Measurements from ENCODE around the gene C1GALT1. TPM values are rescaled to one million over a fixed set of nuclear protein-coding genes. Genes with fewer than 3 reads are reported as not detected.

The C1GALT1 gene
- total RNA-seq, 3 donors from 2014 or later = 23.3 to 38.9 (median 30.1) TPM

- Histone ChIP-seq H3K4me1 (ENCODE audit: low read depth) (peaks cover 10% of the 10 kb centered on the region), H3K36me3 (ENCODE audit: low read depth) (no peaks in the 10 kb centered on the region), H3K4me3 (no peak overlapping the region), H3K9me3 (peaks cover 4% of the 10 kb centered on the region)
- TF ChIP-seq, protein P1, sequence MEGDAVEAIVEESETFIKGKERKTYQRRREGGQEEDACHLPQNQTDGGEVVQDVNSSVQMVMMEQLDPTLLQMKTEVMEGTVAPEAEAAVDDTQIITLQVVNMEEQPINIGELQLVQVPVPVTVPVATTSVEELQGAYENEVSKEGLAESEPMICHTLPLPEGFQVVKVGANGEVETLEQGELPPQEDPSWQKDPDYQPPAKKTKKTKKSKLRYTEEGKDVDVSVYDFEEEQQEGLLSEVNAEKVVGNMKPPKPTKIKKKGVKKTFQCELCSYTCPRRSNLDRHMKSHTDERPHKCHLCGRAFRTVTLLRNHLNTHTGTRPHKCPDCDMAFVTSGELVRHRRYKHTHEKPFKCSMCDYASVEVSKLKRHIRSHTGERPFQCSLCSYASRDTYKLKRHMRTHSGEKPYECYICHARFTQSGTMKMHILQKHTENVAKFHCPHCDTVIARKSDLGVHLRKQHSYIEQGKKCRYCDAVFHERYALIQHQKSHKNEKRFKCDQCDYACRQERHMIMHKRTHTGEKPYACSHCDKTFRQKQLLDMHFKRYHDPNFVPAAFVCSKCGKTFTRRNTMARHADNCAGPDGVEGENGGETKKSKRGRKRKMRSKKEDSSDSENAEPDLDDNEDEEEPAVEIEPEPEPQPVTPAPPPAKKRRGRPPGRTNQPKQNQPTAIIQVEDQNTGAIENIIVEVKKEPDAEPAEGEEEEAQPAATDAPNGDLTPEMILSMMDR (IDR thresholded peaks at IDR 0.05) = no peak
- peak; percentile 97 for ATAC-seq
- peak; percentile 52 to 74 (median 68) for DNase-seq
- intact Hi-C loops (cut with DNase I, micrococcal nuclease) = no loop called here
Observed at GRCh38 chr7:7201578-7202374, 19.4 kb downstream of the C1GALT1 start.

DNA sequence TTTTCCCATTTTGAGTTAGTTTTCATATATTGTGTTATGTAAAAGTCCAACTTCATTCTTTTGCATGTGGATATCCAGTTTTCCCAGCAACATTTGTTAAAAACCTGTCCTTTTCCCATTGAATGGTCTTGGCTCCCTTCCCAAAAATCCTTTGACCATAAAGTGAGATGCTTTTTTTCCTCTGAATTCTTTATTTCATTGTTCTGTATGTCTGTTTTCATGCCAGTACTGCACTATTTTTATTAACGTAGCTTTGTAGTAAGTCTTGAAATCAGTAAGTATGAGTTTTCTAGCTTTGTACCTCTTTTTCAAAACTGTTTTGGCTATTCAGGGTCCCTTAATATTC is 20.0 kb downstream of the C1GALT1 start:
- TF ChIP-seq, protein P1 (IDR thresholded peaks at IDR 0.05) = no peak
- Histone ChIP-seq H3K4me1 (ENCODE audit: low read depth) (peaks cover 10% of the 10 kb centered on the region), H3K36me3 (ENCODE audit: low read depth) (no peaks in the 10 kb centered on the region), H3K4me3 (no peak overlapping the region), H3K9me3 (peaks cover 4% of the 10 kb centered on the region)
- intact Hi-C loops (cut with DNase I, micrococcal nuclease) = no loop called here
- ATAC-seq = no peak
- no peak for DNase-seq

GRCh38 chr7:7203813-7204575 is 21.6 kb downstream of the C1GALT1 start:
- peaks cover 4% of the 10 kb centered on the region for H3K9me3 ChIP-seq
- intact Hi-C loops (cut with DNase I, micrococcal nuclease) = no loop called here
- H3K4me3 ChIP-seq = no peak overlapping the region
- TF ChIP-seq, protein P1 (IDR thresholded peaks at IDR 0.05) = no peak
- ATAC-seq (no peak), DNase-seq (no peak)
- H3K4me1 ChIP-seq (ENCODE audit: low read depth) = peaks cover 10% of the 10 kb centered on the region
- no peaks in the 10 kb centered on the region for H3K36me3 ChIP-seq (ENCODE audit: low read depth)

- DNase-seq = no peak
- ATAC-seq = no peak
- H3K4me1 ChIP-seq (ENCODE audit: low read depth) = no peaks in the 10 kb centered on the region
- no peaks in the 10 kb centered on the region for H3K36me3 ChIP-seq (ENCODE audit: low read depth)
- intact Hi-C loops (cut with DNase I, micrococcal nuclease) = no loop called here
- TF ChIP-seq, protein P1 (IDR thresholded peaks at IDR 0.05) = no peak
- peaks cover 4% of the 10 kb centered on the region for H3K9me3 ChIP-seq
- H3K4me3 ChIP-seq = no peak overlapping the region
Observed at GRCh38 chr7:7207876-7208275, 25.5 kb downstream of the C1GALT1 start.

GRCh38 chr7:7208520-7208919 is 26.2 kb downstream of the C1GALT1 start:
- DNase-seq = no peak
- ATAC-seq = no peak
- no peaks in the 10 kb centered on the region for H3K36me3 ChIP-seq (ENCODE audit: low read depth)
- no peaks in the 10 kb centered on the region for H3K4me1 ChIP-seq (ENCODE audit: low read depth)
- intact Hi-C loops (cut with DNase I, micrococcal nuclease) = no loop called here
- TF ChIP-seq, protein P1 (IDR thresholded peaks at IDR 0.05) = no peak
- no peak overlapping the region for H3K4me3 ChIP-seq
- no peaks in the 10 kb centered on the region for H3K9me3 ChIP-seq
